Mononuclear cell (primary cell): ENCODE data around the gene TADA1. TPM values are rescaled to one million over a fixed set of nuclear protein-coding genes. Genes with fewer than 3 reads are reported as not detected.

Experiments used
- H3K27me3 ChIP-seq: 2 replicates; pipeline ENCODE4 v1.6.0; 2011; ENCODE audit warnings: low read length, control low read depth; ENCODE audit not compliant: insufficient read depth
- H3K4me1 ChIP-seq: 2 replicates; pipeline ENCODE4 v1.5.1; 2011; ENCODE audit warnings: mild to moderate bottlenecking, low read length, control low read depth; ENCODE audit not compliant: insufficient read depth
- H3K4me3 ChIP-seq: 2 replicates; pipeline ENCODE4 v1.5.1; 2011; ENCODE audit warnings: mild to moderate bottlenecking, low read length, moderate library complexity
- H3K9me3 ChIP-seq: 2 replicates; pipeline ENCODE4 v1.5.1; 2011; ENCODE audit warnings: low read depth, mild to moderate bottlenecking, control low read depth, low read length
- total RNA-seq: library from RNA; depleted of rRNA; stranded (reverse); fragments of >200 nt; gene quantifications from one replicate; pipeline ENCODE4 v1.2.3, GENCODE V29; 2012

Gene TADA1
- total RNA-seq: 27.5 TPM

GRCh38 chr1:166875734-166876539 is at the start of gene TADA1:
Gene TADA1 (minus strand): TSS chr1:166876264. CDS start chr1:166876233, 31 bp downstream.
- Histone ChIP-seq H3K4me1 (peaks cover 21% of the 10 kb centered on the region), H3K9me3 (no peaks in the 10 kb centered on the region), H3K27me3 (no peaks in the 10 kb centered on the region), H3K4me3 (peak within 1 kb of the TSS; percentile 57)

GRCh38 chr1:166924823-166925541 is 48.9 kb upstream of the TADA1 start:
- H3K9me3 ChIP-seq: no peaks in the 10 kb centered on the region
- H3K4me3 ChIP-seq: no peak overlapping the region
- peaks cover 25% of the 10 kb centered on the region for H3K27me3 ChIP-seq
- peaks cover 15% of the 10 kb centered on the region for H3K4me1 ChIP-seq

GRCh38 chr1:166920561-166921475 is 44.8 kb upstream of the TADA1 start:
- peaks cover 42% of the 10 kb centered on the region for H3K27me3 ChIP-seq
- peaks cover 15% of the 10 kb centered on the region for H3K4me1 ChIP-seq
- no peak overlapping the region for H3K4me3 ChIP-seq
- H3K9me3 ChIP-seq: no peaks in the 10 kb centered on the region

GRCh38 chr1:166918956-166919316 is 42.9 kb upstream of the TADA1 start:
- H3K4me1 ChIP-seq: peaks cover 9% of the 10 kb centered on the region
- H3K27me3 ChIP-seq: peaks cover 42% of the 10 kb centered on the region
- H3K4me3 ChIP-seq: no peak overlapping the region
- H3K9me3 ChIP-seq: no peaks in the 10 kb centered on the region

- Histone ChIP-seq H3K27me3 (peaks cover 42% of the 10 kb centered on the region), H3K4me1 (peaks cover 9% of the 10 kb centered on the region), H3K9me3 (no peaks in the 10 kb centered on the region), H3K4me3 (no peak overlapping the region)
Measured at GRCh38 chr1:166918088-166918955, 42.3 kb upstream of the TADA1 start.

- no peaks in the 10 kb centered on the region for H3K9me3 ChIP-seq
- no peak overlapping the region for H3K4me3 ChIP-seq
- peaks cover 26% of the 10 kb centered on the region for H3K27me3 ChIP-seq
- H3K4me1 ChIP-seq: peaks cover 7% of the 10 kb centered on the region
Measured at GRCh38 chr1:166915941-166916340, 39.9 kb upstream of the TADA1 start.

- no peaks in the 10 kb centered on the region for H3K4me1 ChIP-seq
- H3K27me3 ChIP-seq: peaks cover 18% of the 10 kb centered on the region
- H3K9me3 ChIP-seq: no peaks in the 10 kb centered on the region
- no peak overlapping the region for H3K4me3 ChIP-seq
Measured at GRCh38 chr1:166915042-166915441, 39.0 kb upstream of the TADA1 start.

GRCh38 chr1:166914111-166914510 is 38.0 kb upstream of the TADA1 start:
- Histone ChIP-seq H3K9me3 (no peaks in the 10 kb centered on the region), H3K4me3 (no peak overlapping the region), H3K4me1 (no peaks in the 10 kb centered on the region), H3K27me3 (peaks cover 8% of the 10 kb centered on the region)

- no peak overlapping the region for H3K4me3 ChIP-seq
- H3K27me3 ChIP-seq: no peaks in the 10 kb centered on the region
- H3K4me1 ChIP-seq: no peaks in the 10 kb centered on the region
- H3K9me3 ChIP-seq: no peaks in the 10 kb centered on the region
Measured at GRCh38 chr1:166911624-166912023, 35.6 kb upstream of the TADA1 start.

- Histone ChIP-seq H3K9me3 (no peaks in the 10 kb centered on the region), H3K4me1 (no peaks in the 10 kb centered on the region), H3K27me3 (no peaks in the 10 kb centered on the region), H3K4me3 (no peak overlapping the region)
Measured at GRCh38 chr1:166910396-166910994, 34.4 kb upstream of the TADA1 start.

- no peaks in the 10 kb centered on the region for H3K27me3 ChIP-seq
- H3K9me3 ChIP-seq: no peaks in the 10 kb centered on the region
- H3K4me1 ChIP-seq: no peaks in the 10 kb centered on the region
- H3K4me3 ChIP-seq: no peak overlapping the region
Measured at GRCh38 chr1:166908942-166909341, 32.9 kb upstream of the TADA1 start.

GRCh38 chr1:166907763-166908162 is 31.7 kb upstream of the TADA1 start:
- no peaks in the 10 kb centered on the region for H3K27me3 ChIP-seq
- no peak overlapping the region for H3K4me3 ChIP-seq
- H3K4me1 ChIP-seq: peaks cover 9% of the 10 kb centered on the region
- no peaks in the 10 kb centered on the region for H3K9me3 ChIP-seq

- Histone ChIP-seq H3K9me3 (no peaks in the 10 kb centered on the region), H3K4me1 (peaks cover 15% of the 10 kb centered on the region), H3K27me3 (no peaks in the 10 kb centered on the region), H3K4me3 (no peak overlapping the region)
Measured at GRCh38 chr1:166907051-166907450, 31.0 kb upstream of the TADA1 start.

GRCh38 chr1:166906647-166907046 is 30.6 kb upstream of the TADA1 start:
- Histone ChIP-seq H3K9me3 (no peaks in the 10 kb centered on the region), H3K27me3 (no peaks in the 10 kb centered on the region)

More at GRCh38 chr1:166906647-166907046, 30.6 kb upstream of the TADA1 start:
- Histone ChIP-seq H3K4me1 (peaks cover 19% of the 10 kb centered on the region), H3K4me3 (no peak overlapping the region)
